GM12891 (cell line): ENCODE results near the gene FOXRED1.

Experiments used
- POLR2A ChIP-seq: IDR thresholded peaks from 2 replicates; pipeline ENCODE4 v1.6.1; 2011; ENCODE audit warnings: low read depth, low read length, control low read depth
- POLR2AphosphoS5 ChIP-seq: IDR thresholded peaks from 2 replicates; pipeline ENCODE4 v1.6.1; 2011; ENCODE audit warnings: low read depth, low read length, control low read depth
- TAF1 ChIP-seq: IDR thresholded peaks from 2 replicates; pipeline ENCODE4 v1.6.1; 2011; ENCODE audit warnings: low read depth, low read length, control low read depth

GRCh38 chr11:126280595-126280994 is 11.6 kb downstream of the FOXRED1 start:
- no peak for TF ChIP-seq POLR2A
- no peak for TF ChIP-seq TAF1
- TF ChIP-seq POLR2AphosphoS5 = no peak
